ENCODE results near the gene ANXA4. TPM values are rescaled to one million over a fixed set of nuclear protein-coding genes. Genes with fewer than 3 reads are reported as not detected.

ANXA4 gene
- 100 to 1,000 TPM in 1 of 6 donors, 10 to 100 TPM in 5; 43.4 to 113 (median 82.0) TPM for polyA plus RNA-seq (ENCODE audit: low read depth in 6 of 6)

- Mint-ChIP-seq H3K9me3 (no peaks in the 10 kb centered on the region), H3K27ac (peak within 1 kb of the TSS; percentile 87 to 97 (median 94)), H3K27me3 (no peaks in the 10 kb centered on the region), H3K4me3 (peak within 1 kb of the TSS; percentile 97 to 100 (median 99)), H3K36me3 (no peaks in the 10 kb centered on the region), H3K4me1 (peaks cover 26 to 70% (median 32%) of the 10 kb centered on the region in 3 donors)
- DNase-seq: peak; percentile 49
- ATAC-seq (ENCODE audit: low read depth in 2 of 2): peak; percentile 75 to 80
Observed at GRCh38 chr2:69741575-69742321, at the start of gene ANXA4. TSS of gene ANXA4 (plus strand) at chr2:69742134. CDS start at chr2:69781566, 39,432 bp downstream.

- Mint-ChIP-seq H3K9me3 (peaks cover 0 to 2% (median 0%) of the 10 kb centered on the region in 7 donors), H3K27me3 (peaks cover 31 to 55% (median 34%) of the 10 kb centered on the region in 3 donors), H3K4me1 (peaks cover 35 to 54% (median 37%) of the 10 kb centered on the region in 3 donors), H3K27ac (peak overlapping the region in 1 of 6 donors; percentile 32), H3K4me3 (peak overlapping the region in 3 of 8 donors; percentile 1 to 90 (median 76)), H3K36me3 (no peaks in the 10 kb centered on the region)
- no peak for DNase-seq
- no peak for ATAC-seq (ENCODE audit: low read depth in 2 of 2)
Observed at GRCh38 chr2:69692424-69692823, 49.5 kb upstream of the ANXA4 start.

- peak overlapping the region; percentile 1 to 98 (median 94) for H3K27ac Mint-ChIP-seq
- peak; percentile 83 for DNase-seq
- H3K4me1 Mint-ChIP-seq: peaks cover 36 to 54% (median 37%) of the 10 kb centered on the region in 3 donors
- peaks cover 24 to 49% (median 30%) of the 10 kb centered on the region in 3 donors for H3K27me3 Mint-ChIP-seq
- peaks cover 0 to 2% (median 0%) of the 10 kb centered on the region in 7 donors for H3K9me3 Mint-ChIP-seq
- no peaks in the 10 kb centered on the region for H3K36me3 Mint-ChIP-seq
- ATAC-seq (ENCODE audit: low read depth in 2 of 2): peak; percentile 92 to 95
- H3K4me3 Mint-ChIP-seq: peak overlapping the region; percentile 56 to 90 (median 80)
Observed at GRCh38 chr2:69693059-69693774, 48.7 kb upstream of the ANXA4 start.

DNA sequence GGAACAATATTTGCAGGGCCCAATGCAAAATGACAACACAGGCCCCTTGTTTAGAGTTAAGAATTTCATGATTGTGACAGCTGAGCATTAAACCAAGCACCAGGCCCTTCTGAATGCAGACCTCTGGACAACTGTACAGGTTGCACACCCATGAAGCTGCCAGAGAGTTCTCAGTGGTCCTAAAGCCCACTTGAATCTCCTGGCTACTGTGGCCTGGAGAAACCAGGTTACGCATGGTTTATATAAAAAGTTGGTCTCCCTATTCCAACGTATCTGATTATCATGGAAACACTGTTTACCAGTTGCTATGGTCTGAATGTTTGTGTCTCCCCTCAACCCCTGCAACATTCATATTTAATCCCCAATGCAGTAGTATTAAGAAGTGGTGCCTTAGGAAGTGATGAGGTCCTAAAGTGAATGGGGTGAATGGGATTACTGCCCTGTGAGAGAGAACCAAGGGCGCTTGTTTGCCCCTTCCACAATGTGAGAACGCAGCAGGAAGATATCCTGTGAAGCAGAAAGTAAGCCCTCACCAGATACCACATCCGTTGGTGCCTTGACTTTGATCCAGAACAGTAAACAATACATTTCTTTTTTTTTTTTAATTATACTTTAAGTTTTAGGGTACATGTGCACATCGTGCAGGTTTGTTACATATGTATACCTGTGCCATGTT, 48.0 kb upstream of the ANXA4 start:
- DNase-seq (peak; percentile 57), ATAC-seq (ENCODE audit: low read depth in 2 of 2) (peak; percentile 51 to 60)
- Mint-ChIP-seq H3K4me3 (peak overlapping the region; percentile 56 to 90 (median 80)), H3K9me3 (peaks cover 0 to 2% (median 0%) of the 10 kb centered on the region in 7 donors), H3K4me1 (peaks cover 34 to 55% (median 36%) of the 10 kb centered on the region in 3 donors), H3K36me3 (no peaks in the 10 kb centered on the region), H3K27ac (peak overlapping the region; percentile 1 to 98 (median 94)), H3K27me3 (peaks cover 27 to 45% (median 33%) of the 10 kb centered on the region in 3 donors)

DNA sequence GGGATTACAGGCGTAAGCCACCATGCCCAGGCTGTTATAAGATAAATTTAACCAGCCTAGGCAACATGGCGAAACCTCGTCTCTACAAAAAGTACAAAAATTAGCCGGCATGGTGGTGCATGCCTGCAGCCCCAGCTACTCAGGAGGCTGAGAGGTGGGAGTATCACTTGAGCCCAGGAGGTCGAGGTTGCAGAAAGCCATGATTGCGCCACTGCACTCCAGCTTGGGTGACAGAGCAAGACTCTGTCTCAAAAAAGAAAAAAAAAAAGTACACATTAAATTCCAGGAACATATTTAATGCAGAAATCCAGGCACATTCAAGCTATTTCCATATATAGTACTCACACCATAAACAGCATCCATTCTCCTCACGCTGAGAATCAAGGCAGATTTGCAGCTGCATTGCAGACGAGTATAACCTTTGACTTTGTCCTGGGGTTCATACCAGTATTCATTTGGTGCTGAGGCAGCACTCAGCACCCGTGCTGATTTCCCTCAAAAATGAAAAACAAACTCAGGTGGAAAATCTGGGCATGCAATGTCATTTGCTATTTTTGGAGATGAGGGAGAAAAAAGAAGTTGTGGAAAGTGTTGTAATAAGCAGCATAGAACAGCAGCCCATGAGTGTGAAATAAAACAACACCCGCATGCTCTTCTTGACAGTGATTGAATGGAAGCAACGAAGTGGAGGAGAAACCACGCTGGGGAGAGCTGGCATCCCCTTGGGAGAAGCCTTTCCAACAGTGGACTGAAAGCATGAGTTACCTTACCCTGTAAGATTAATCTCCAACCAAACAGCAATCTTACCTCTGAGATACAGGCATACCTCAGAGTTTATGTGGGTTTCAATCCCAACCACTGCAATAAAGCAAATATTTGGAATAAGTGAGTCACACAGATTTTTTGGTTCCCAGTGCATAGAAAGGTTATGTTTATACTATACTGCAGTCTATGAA, 46.8 kb upstream of the ANXA4 start:
- peaks cover 32 to 50% (median 32%) of the 10 kb centered on the region in 3 donors for H3K4me1 Mint-ChIP-seq
- H3K27me3 Mint-ChIP-seq: peaks cover 33 to 45% (median 39%) of the 10 kb centered on the region in 3 donors
- H3K4me3 Mint-ChIP-seq: peak overlapping the region in 4 of 8 donors; percentile 17 to 45 (median 36)
- H3K36me3 Mint-ChIP-seq: no peaks in the 10 kb centered on the region
- no peak overlapping the region for H3K27ac Mint-ChIP-seq
- ATAC-seq (ENCODE audit: low read depth in 2 of 2) (no peak), DNase-seq (no peak)
- peaks cover 0 to 2% (median 0%) of the 10 kb centered on the region in 7 donors for H3K9me3 Mint-ChIP-seq

- H3K27ac Mint-ChIP-seq: no peak overlapping the region
- peaks cover 32 to 45% (median 32%) of the 10 kb centered on the region in 3 donors for H3K4me1 Mint-ChIP-seq
- no peak overlapping the region for H3K4me3 Mint-ChIP-seq
- no peak for DNase-seq
- no peak for ATAC-seq (ENCODE audit: low read depth in 2 of 2)
- no peaks in the 10 kb centered on the region for H3K36me3 Mint-ChIP-seq
- H3K27me3 Mint-ChIP-seq: peaks cover 27 to 43% (median 34%) of the 10 kb centered on the region in 3 donors
- no peaks in the 10 kb centered on the region for H3K9me3 Mint-ChIP-seq
Observed at GRCh38 chr2:69695850-69696216, 46.1 kb upstream of the ANXA4 start.

GRCh38 chr2:69700381-69700780, 41.6 kb upstream of the ANXA4 start:
- Mint-ChIP-seq H3K9me3 (no peaks in the 10 kb centered on the region), H3K27me3 (peaks cover 34 to 38% (median 37%) of the 10 kb centered on the region in 3 donors), H3K4me1 (peaks cover 13 to 17% (median 16%) of the 10 kb centered on the region in 3 donors), H3K36me3 (no peaks in the 10 kb centered on the region), H3K27ac (no peak overlapping the region), H3K4me3 (no peak overlapping the region)
- DNase-seq (no peak), ATAC-seq (ENCODE audit: low read depth in 2 of 2) (no peak)

DNA sequence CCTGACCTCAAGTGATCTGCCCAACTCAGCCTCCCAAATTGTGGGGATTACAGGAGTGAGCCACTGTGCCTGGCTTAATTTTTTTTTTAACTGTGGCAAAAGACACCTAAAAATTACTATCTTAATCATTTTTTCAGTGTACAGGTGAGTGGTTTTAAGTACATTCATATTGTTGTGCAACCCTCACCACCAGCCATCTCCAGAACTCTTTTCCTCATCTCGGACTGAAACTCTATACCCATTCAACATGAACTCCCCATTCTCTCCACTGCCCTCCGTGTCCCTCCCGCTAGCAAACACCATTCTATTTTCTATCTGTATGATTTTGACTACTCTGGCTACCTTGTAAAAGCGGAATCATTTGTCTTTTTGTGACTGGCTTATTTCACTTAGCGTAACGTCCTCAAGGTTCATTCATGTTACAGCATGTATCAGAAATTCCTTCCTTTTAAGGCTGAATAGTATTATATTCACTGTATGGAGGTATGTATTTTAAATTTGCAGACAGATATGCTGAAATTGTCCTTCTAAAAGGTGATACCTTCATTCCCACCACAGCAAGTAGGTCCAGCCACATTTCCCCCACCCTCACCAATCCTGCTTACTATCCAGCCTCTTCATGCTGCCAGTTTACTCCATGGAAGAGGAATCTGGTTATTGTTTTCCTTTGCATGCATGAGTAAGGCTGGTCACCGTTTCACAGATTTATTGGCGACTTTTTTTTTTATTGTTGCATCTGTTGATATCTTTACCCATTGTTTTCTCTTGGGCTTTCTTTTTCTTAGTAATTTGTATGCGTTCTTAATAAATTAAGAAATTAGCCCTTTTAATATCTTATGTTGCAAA, 40.6 kb upstream of the ANXA4 start:
- Mint-ChIP-seq H3K4me3 (no peak overlapping the region), H3K27me3 (peaks cover 30 to 32% (median 31%) of the 10 kb centered on the region in 3 donors), H3K36me3 (no peaks in the 10 kb centered on the region), H3K9me3 (no peaks in the 10 kb centered on the region), H3K4me1 (peaks cover 8 to 14% (median 12%) of the 10 kb centered on the region in 3 donors), H3K27ac (no peak overlapping the region)
- DNase-seq (no peak), ATAC-seq (ENCODE audit: low read depth in 2 of 2) (no peak)

DNA sequence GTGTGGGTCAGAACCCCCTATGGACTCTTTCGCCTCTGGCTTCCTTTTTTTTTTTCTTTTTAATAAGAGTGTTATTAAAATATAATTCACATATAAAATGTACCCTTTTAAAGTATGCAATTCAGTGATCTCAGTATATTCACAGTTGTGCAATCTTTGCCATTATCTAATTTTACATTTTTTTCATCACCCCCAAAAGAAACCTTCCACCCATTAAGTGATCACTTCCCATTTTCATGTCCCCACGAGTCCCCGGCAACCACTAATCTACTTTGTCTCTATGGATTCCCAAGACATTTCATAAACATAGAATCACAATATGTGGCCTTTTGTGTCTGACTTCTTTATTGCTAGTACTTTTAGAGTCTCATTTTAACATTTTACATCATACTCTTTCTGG, 38.7 kb upstream of the ANXA4 start:
- H3K36me3 Mint-ChIP-seq: no peaks in the 10 kb centered on the region
- H3K27me3 Mint-ChIP-seq: peaks cover 21 to 31% (median 30%) of the 10 kb centered on the region in 3 donors
- H3K4me1 Mint-ChIP-seq: peaks cover 5 to 14% (median 6%) of the 10 kb centered on the region in 3 donors
- peak; percentile 94 to 95 for ATAC-seq (ENCODE audit: low read depth in 2 of 2)
- DNase-seq: peak; percentile 48
- H3K4me3 Mint-ChIP-seq: no peak overlapping the region
- H3K27ac Mint-ChIP-seq: peak overlapping the region in 3 of 6 donors; percentile 0 to 56 (median 42)
- no peaks in the 10 kb centered on the region for H3K9me3 Mint-ChIP-seq

GRCh38 chr2:69704446-69704845, 37.5 kb upstream of the ANXA4 start:
- H3K9me3 Mint-ChIP-seq: no peaks in the 10 kb centered on the region
- no peak overlapping the region for H3K4me3 Mint-ChIP-seq
- H3K4me1 Mint-ChIP-seq: peaks cover 0 to 14% (median 5%) of the 10 kb centered on the region in 3 donors
- DNase-seq: no peak
- ATAC-seq (ENCODE audit: low read depth in 2 of 2): no peak
- H3K36me3 Mint-ChIP-seq: no peaks in the 10 kb centered on the region
- peaks cover 24 to 25% (median 25%) of the 10 kb centered on the region in 3 donors for H3K27me3 Mint-ChIP-seq
- H3K27ac Mint-ChIP-seq: peak overlapping the region in 2 of 6 donors; percentile 40 to 48

DNA sequence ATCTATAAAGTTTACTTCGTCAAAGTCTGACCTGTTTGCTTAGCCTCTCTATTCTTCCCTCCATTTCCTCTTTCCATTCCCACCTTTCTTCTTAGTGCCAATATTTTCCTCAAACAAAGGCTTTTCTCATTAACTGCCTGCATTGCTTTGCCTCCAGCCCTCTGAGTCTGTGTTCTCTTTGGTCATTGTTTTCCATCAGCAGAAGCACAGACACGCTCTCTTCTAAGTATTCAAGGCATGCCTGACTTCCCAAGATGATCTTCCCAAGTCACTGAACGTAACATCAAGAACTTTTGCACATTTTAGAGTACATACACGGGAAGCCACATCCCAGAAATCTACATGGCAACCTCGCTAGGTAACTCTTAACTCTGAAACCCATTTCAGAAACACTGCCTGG, 32.6 kb upstream of the ANXA4 start:
- Mint-ChIP-seq H3K4me1 (peaks cover 0 to 4% (median under 1%) of the 10 kb centered on the region in 3 donors), H3K4me3 (no peak overlapping the region), H3K27me3 (peaks cover 24 to 37% (median 33%) of the 10 kb centered on the region in 3 donors), H3K9me3 (peaks cover 0 to 11% (median 6%) of the 10 kb centered on the region in 7 donors), H3K27ac (no peak overlapping the region), H3K36me3 (no peaks in the 10 kb centered on the region)
- ATAC-seq (ENCODE audit: low read depth in 2 of 2): no peak
- DNase-seq: no peak
